ENCODE data around the gene GBGT1. TPM values are rescaled to one million over a fixed set of nuclear protein-coding genes. Genes with fewer than 3 reads are reported as not detected.

Gene GBGT1
- total RNA-seq, 1 experiment from 2014 or later, result 0.14 TPM

DNA sequence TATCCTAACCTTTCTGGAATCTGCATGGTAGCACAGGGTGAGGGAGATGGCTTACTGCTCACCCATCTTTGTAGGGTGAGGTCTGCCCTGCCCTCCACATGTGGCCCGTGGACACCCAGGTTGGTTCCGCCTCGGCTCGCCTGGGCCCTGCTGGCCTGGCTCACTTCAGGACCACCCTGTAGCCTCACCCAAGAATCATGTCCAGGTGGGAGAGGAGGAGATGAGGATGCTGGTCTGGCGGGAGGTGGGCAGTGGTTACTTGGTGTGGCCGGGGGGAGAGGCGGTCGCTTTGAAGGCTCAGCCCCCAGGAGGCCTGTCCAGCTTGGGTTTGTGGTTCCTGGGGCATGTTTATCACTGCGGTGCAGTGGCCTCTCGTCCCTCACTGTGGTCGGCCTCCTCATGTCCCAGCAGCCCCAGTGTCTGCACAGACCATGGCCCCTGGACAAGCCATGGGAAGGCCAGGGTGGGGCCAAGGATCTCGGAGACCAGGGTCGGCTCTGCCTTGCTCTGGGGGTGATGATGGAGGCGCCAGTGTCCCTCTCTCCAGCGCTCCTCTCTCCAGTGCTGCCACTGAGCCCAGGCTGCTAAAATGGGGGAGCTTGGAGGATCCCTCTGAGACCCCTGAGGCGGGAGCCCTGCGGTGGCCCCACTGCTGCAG lies 40.8 kb upstream of the GBGT1 start:
- ChIA-PET POLR2A (no interaction called here), CTCF (no interaction called here)
- TF ChIP-seq, protein P1, sequence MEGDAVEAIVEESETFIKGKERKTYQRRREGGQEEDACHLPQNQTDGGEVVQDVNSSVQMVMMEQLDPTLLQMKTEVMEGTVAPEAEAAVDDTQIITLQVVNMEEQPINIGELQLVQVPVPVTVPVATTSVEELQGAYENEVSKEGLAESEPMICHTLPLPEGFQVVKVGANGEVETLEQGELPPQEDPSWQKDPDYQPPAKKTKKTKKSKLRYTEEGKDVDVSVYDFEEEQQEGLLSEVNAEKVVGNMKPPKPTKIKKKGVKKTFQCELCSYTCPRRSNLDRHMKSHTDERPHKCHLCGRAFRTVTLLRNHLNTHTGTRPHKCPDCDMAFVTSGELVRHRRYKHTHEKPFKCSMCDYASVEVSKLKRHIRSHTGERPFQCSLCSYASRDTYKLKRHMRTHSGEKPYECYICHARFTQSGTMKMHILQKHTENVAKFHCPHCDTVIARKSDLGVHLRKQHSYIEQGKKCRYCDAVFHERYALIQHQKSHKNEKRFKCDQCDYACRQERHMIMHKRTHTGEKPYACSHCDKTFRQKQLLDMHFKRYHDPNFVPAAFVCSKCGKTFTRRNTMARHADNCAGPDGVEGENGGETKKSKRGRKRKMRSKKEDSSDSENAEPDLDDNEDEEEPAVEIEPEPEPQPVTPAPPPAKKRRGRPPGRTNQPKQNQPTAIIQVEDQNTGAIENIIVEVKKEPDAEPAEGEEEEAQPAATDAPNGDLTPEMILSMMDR (IDR thresholded peaks at IDR 0.05; ENCODE audit: insufficient read depth in 1 of 2, low read depth in 1 of 2, low read length in 1 of 2, severe bottlenecking in 1 of 2, unreplicated experiment in 1 of 2), result no peak
- Histone ChIP-seq H3K9me3 (no peaks in the 10 kb centered on the region), H3K27me3 (replicated peaks; ENCODE audit: control insufficient read depth, insufficient read depth, low read length) (no peaks in the 10 kb centered on the region), H3K4me3 (ENCODE audit: low read depth, low read length) (no peak overlapping the region), H3K4me1 (no peaks in the 10 kb centered on the region), H3K36me3 (ENCODE audit: control insufficient read depth, insufficient read depth, low read length) (no peaks in the 10 kb centered on the region)
- intact Hi-C loops (cut with micrococcal nuclease; ENCODE audit: unreplicated experiment), result no loop called here
- Mint-ChIP-seq H3K36me3 (ENCODE audit: insufficient read depth, unreplicated experiment) (no peaks in the 10 kb centered on the region), H3K27me3 (ENCODE audit: insufficient read depth, unreplicated experiment) (peaks cover 2% of the 10 kb centered on the region), H3K4me1 (ENCODE audit: low read depth, unreplicated experiment) (no peaks in the 10 kb centered on the region), H3K9me3 (ENCODE audit: unreplicated experiment) (no peaks in the 10 kb centered on the region), H3K27ac (ENCODE audit: unreplicated experiment) (no peak overlapping the region), H3K4me3 (ENCODE audit: unreplicated experiment) (no peak overlapping the region)
- DNase-seq, result no peak
- BruUV-seq (replicated peaks), result no TSS peak

DNA sequence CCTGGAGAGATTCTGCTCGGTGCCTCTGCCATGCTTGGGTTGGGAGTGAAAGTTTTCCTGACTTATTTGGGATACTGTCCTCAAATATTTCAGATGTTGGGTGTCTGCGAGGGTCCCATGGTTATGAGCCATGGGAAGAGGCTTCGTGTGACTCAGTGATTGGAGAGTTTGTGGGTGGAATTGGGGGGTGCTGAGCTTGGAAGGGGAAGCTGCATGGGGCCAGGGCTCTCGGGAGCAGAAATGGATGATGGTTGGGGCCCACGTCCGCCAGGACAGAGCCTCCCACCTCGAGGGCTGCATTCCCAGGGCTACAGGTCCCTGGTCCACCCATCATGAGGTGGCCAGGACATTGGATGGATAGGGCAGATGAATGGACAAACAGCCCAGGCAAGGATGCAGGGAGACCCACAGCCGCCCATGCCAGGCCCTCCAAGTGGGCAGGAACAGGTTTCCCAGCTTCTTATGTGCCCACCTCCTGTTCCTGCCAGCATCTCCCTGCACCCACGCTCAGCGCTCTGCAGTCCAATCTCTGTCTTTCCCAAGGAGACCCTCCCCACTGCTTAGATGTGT lies 39.9 kb upstream of the GBGT1 start:
- H3K27me3 ChIP-seq (replicated peaks; ENCODE audit: control insufficient read depth, insufficient read depth, low read length), result no peaks in the 10 kb centered on the region
- no peaks in the 10 kb centered on the region for H3K9me3 Mint-ChIP-seq (ENCODE audit: unreplicated experiment)
- CTCF ChIA-PET, result no interaction called here
- TF ChIP-seq, protein P1 (IDR thresholded peaks at IDR 0.05; ENCODE audit: insufficient read depth in 1 of 2, low read depth in 1 of 2, low read length in 1 of 2, severe bottlenecking in 1 of 2, unreplicated experiment in 1 of 2), result no peak
- no peaks in the 10 kb centered on the region for H3K9me3 ChIP-seq
- no peaks in the 10 kb centered on the region for H3K36me3 ChIP-seq (ENCODE audit: control insufficient read depth, insufficient read depth, low read length)
- no peak overlapping the region for H3K4me3 ChIP-seq (ENCODE audit: low read depth, low read length)
- DNase-seq, result no peak
- no TSS peak for BruUV-seq (replicated peaks)
- H3K4me3 Mint-ChIP-seq (ENCODE audit: unreplicated experiment), result no peak overlapping the region
- H3K4me1 ChIP-seq, result no peaks in the 10 kb centered on the region
- H3K27ac Mint-ChIP-seq (ENCODE audit: unreplicated experiment), result no peak overlapping the region
- no peaks in the 10 kb centered on the region for H3K4me1 Mint-ChIP-seq (ENCODE audit: low read depth, unreplicated experiment)
- POLR2A ChIA-PET, result no interaction called here
- H3K36me3 Mint-ChIP-seq (ENCODE audit: insufficient read depth, unreplicated experiment), result no peaks in the 10 kb centered on the region
- peaks cover 2% of the 10 kb centered on the region for H3K27me3 Mint-ChIP-seq (ENCODE audit: insufficient read depth, unreplicated experiment)
- intact Hi-C loops (cut with micrococcal nuclease; ENCODE audit: unreplicated experiment), result no loop called here

DNA sequence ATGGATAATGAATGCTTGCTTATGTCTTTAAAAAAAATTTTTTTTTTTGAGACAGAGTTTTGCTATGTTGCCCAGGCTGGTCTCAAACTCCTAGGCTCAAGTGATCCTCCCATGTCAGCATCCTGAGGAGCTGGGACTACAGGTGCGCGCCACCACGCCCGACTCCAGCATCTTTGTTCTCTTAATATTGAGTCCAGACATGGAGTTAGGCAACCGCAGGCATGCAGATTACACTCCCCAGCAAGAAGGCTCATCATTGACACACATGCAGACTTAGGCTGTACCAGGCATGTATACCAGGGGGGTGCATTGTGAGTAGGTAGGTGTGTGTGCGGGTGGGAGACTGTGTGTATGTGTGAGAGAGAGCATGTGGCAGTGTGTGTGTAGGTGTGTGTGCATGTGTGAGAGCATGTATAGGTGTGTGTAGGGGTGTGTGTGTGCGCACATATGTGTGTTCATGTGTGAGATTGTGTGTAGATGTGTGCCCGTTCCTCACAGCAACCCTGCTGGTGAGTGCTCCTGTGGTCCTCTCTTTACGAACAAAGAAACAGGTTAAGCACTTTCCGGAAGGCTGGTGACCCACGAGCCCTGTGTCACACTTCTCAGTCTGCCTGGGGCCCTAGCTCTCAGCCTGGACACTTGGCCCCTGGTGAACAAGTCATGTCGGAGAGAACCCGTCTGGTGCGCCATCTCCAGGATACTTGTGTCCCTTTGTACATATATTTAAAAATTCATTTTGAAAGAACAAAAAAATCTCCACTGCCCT lies 39.2 kb upstream of the GBGT1 start:
- H3K27me3 ChIP-seq (replicated peaks; ENCODE audit: control insufficient read depth, insufficient read depth, low read length), result no peaks in the 10 kb centered on the region
- H3K27me3 Mint-ChIP-seq (ENCODE audit: insufficient read depth, unreplicated experiment), result peaks cover 2% of the 10 kb centered on the region
- no peaks in the 10 kb centered on the region for H3K9me3 ChIP-seq
- H3K9me3 Mint-ChIP-seq (ENCODE audit: unreplicated experiment), result no peaks in the 10 kb centered on the region
- ChIA-PET POLR2A (no interaction called here), CTCF (interaction anchor here (2.2 kb wide), 1 partner anchor 15 kb away, joined by 8 read pairs; no protein-coding TSS in a partner anchor)
- DNase-seq, result no peak
- H3K4me1 Mint-ChIP-seq (ENCODE audit: low read depth, unreplicated experiment), result no peaks in the 10 kb centered on the region
- no peak overlapping the region for H3K4me3 Mint-ChIP-seq (ENCODE audit: unreplicated experiment)
- H3K4me3 ChIP-seq (ENCODE audit: low read depth, low read length), result no peak overlapping the region
- no TSS peak for BruUV-seq (replicated peaks)
- no peaks in the 10 kb centered on the region for H3K36me3 ChIP-seq (ENCODE audit: control insufficient read depth, insufficient read depth, low read length)
- H3K4me1 ChIP-seq, result no peaks in the 10 kb centered on the region
- intact Hi-C loops (cut with micrococcal nuclease; ENCODE audit: unreplicated experiment), result no loop called here
- TF ChIP-seq, protein P1 (IDR thresholded peaks at IDR 0.05; ENCODE audit: insufficient read depth in 1 of 2, low read depth in 1 of 2, low read length in 1 of 2, severe bottlenecking in 1 of 2, unreplicated experiment in 1 of 2), result no peak
- H3K36me3 Mint-ChIP-seq (ENCODE audit: insufficient read depth, unreplicated experiment), result no peaks in the 10 kb centered on the region
- no peak overlapping the region for H3K27ac Mint-ChIP-seq (ENCODE audit: unreplicated experiment)
